ENCODE data around the gene TBCD. TPM values are rescaled to one million over a fixed set of nuclear protein-coding genes. Genes with fewer than 3 reads are reported as not detected.

TBCD gene
- total and polyA plus RNA-seq, 9 of the 15 experiments (the other 6 are each of a cell fraction or from before 2014, with no cell fraction given): 8.9 to 98.5 (median 28.0) TPM

GRCh38 chr17:82807562-82807961 lies 55.7 kb downstream of the TBCD start:
- Histone ChIP-seq H4K20me1 (replicated peaks; ENCODE audit: control insufficient read depth, insufficient read depth, low read length) (no peaks in the 10 kb centered on the region), H3K4me1 (replicated peaks in 1 of 2; ENCODE audit: control insufficient read depth in 2 of 2, insufficient read depth in 2 of 2, low read length in 2 of 2) (peaks cover 0 to 19% of the 10 kb centered on the region in 2 experiments; a peak in 1 of 5 replicates), H3K9ac (ENCODE audit: insufficient read depth in 1 of 2, low read depth in 2 of 2, low read length in 2 of 2) (no peak overlapping the region), H3K9me3 (replicated peaks; ENCODE audit: control insufficient read depth, insufficient read depth, low read depth, low read length) (no peaks in the 10 kb centered on the region), H3K36me3 (ENCODE audit: control insufficient read depth, insufficient read depth, low read length) (peaks cover 54% of the 10 kb centered on the region; the same call in 1 of the 3 replicates), H3K27ac (ENCODE audit: extremely low read depth, low read depth, low read length) (no peak overlapping the region), H3K9me1 (ENCODE audit: control insufficient read depth, insufficient read depth, low read length) (no peaks in the 10 kb centered on the region), H3K27me3 (ENCODE audit: control insufficient read depth in 2 of 2, insufficient read depth in 2 of 2, low read length in 2 of 2) (no peaks in the 10 kb centered on the region), H3K4me2 (ENCODE audit: insufficient read depth, low read length) (no peak overlapping the region), H2AFZ (ENCODE audit: low read depth, low read length) (no peak overlapping the region), H3K79me2 (ENCODE audit: control insufficient read depth, insufficient read depth, low read length) (no peaks in the 10 kb centered on the region; the same call in 2 of the 3 replicates), H3K4me3 (no peak overlapping the region)
- in situ Hi-C loops (cut with MboI) (no loop called here), intact Hi-C loops (cut with micrococcal nuclease) (no loop called here)
- BruUV-seq (replicated peaks): no TSS peak
- 97% methylated on average over 15 of the region's 21 CpGs for WGBS (ENCODE audit: insufficient coverage, low coverage, missing lambda C conversion rate)
- CTCF ChIA-PET (ENCODE audit: low intra/inter-chr PET ratio): no interaction called here
- POLR2A ChIA-PET: no interaction called here
- FAIRE-seq (no peak), DNase-seq (ENCODE audit: extremely low read depth in 1 of 4, low spot score in 3 of 4) (no peak), ATAC-seq (no peak)
- no peak for TF ChIP-seq GTF2E2 (tag; IDR thresholded peaks at IDR 0.05)
- TF ChIP-seq ARNT (IDR thresholded peaks at IDR 0.05): no peak
- TF ChIP-seq POLR2G (IDR thresholded peaks at IDR 0.05; ENCODE audit: low read depth, low read length): 0 out of 2 replicates have a peak, but pooled peaks have one; percentile 4
- no peak for TF ChIP-seq RBM22 (IDR thresholded peaks at IDR 0.05; ENCODE audit: low read depth, low read length, poor library complexity, severe bottlenecking)

GRCh38 chr17:82808006-82808405 lies 56.1 kb downstream of the TBCD start:
- Histone ChIP-seq H3K4me2 (ENCODE audit: insufficient read depth, low read length) (no peak overlapping the region), H3K9me3 (replicated peaks; ENCODE audit: control insufficient read depth, insufficient read depth, low read depth, low read length) (no peaks in the 10 kb centered on the region), H2AFZ (ENCODE audit: low read depth, low read length) (no peak overlapping the region), H3K27me3 (ENCODE audit: control insufficient read depth in 2 of 2, insufficient read depth in 2 of 2, low read length in 2 of 2) (no peaks in the 10 kb centered on the region), H3K36me3 (ENCODE audit: control insufficient read depth, insufficient read depth, low read length) (peaks cover 52% of the 10 kb centered on the region; the same call in 1 of the 3 replicates), H4K20me1 (replicated peaks; ENCODE audit: control insufficient read depth, insufficient read depth, low read length) (no peaks in the 10 kb centered on the region), H3K9me1 (ENCODE audit: control insufficient read depth, insufficient read depth, low read length) (no peaks in the 10 kb centered on the region), H3K4me3 (no peak overlapping the region), H3K79me2 (ENCODE audit: control insufficient read depth, insufficient read depth, low read length) (no peaks in the 10 kb centered on the region; the same call in 2 of the 3 replicates), H3K27ac (ENCODE audit: extremely low read depth, low read depth, low read length) (no peak overlapping the region), H3K4me1 (replicated peaks in 1 of 2; ENCODE audit: control insufficient read depth in 2 of 2, insufficient read depth in 2 of 2, low read length in 2 of 2) (peaks cover 0 to 19% of the 10 kb centered on the region in 2 experiments; a peak in 1 of 5 replicates), H3K9ac (ENCODE audit: insufficient read depth in 1 of 2, low read depth in 2 of 2, low read length in 2 of 2) (no peak overlapping the region; a peak in 1 of 4 replicates)
- no TSS peak for BruUV-seq (replicated peaks)
- TF ChIP-seq POLR2G (IDR thresholded peaks at IDR 0.05; ENCODE audit: low read depth, low read length): peak; percentile 32; the same call in 1 of the 2 replicates
- TF ChIP-seq ZNF384 (IDR thresholded peaks at IDR 0.05; ENCODE audit: low read depth, low read length): no peak
- 90% methylated on average over 7 of the region's 8 CpGs for WGBS (ENCODE audit: insufficient coverage, low coverage, missing lambda C conversion rate)
- DNase-seq (ENCODE audit: extremely low read depth in 1 of 4, low spot score in 3 of 4) (no peak), FAIRE-seq (no peak), ATAC-seq (no peak)
- ChIA-PET POLR2A (no interaction called here), CTCF (ENCODE audit: low intra/inter-chr PET ratio) (no interaction called here)
- intact Hi-C loops (cut with micrococcal nuclease) (no loop called here), in situ Hi-C loops (cut with MboI) (no loop called here)
